CD14-positive monocyte (primary cell): ENCODE data around the gene IFTAP. TPM values are rescaled to one million over a fixed set of nuclear protein-coding genes. Genes with fewer than 3 reads are reported as not detected.

Source experiments
- DNase-seq, 3 donors: peaks; one replicate each; pipeline ENCODE4 v3.0.0-alpha.2; 2011 to 2022
- H2AFZ ChIP-seq: 2 replicates; pipeline ENCODE4 v1.6.0; 2012; ENCODE audit warnings: mild to moderate bottlenecking, low read depth, low read length, inconsistent platforms; ENCODE audit not compliant: insufficient read depth, poor library complexity, severe bottlenecking
- H3K27ac ChIP-seq, 2 donors: 1 replicate in 1 of 2; 2 replicates in 1 of 2; pipeline ENCODE4 v1.5.1; 2012 to 2013; ENCODE audit warnings: low read length in 2 of 2, control low read depth in 1 of 2, inconsistent platforms in 1 of 2, low read depth in 1 of 2, mild to moderate bottlenecking in 1 of 2
- H3K27me3 ChIP-seq, 2 donors: one replicate each; pipeline versions ENCODE4 v1.6.0 to v1.6.1; 2011 to 2013; ENCODE audit warnings: low read length in 2 of 2; ENCODE audit not compliant: control insufficient read depth in 2 of 2, insufficient read depth in 2 of 2
- H3K36me3 ChIP-seq, 2 donors: replicated peaks in 1 of 2; 1 replicate in 1 of 2; 2 replicates in 1 of 2; pipeline versions ENCODE4 v1.5.1 to v1.6.1; 2012 to 2013; ENCODE audit warnings: low read length in 2 of 2, control low read depth in 1 of 2, inconsistent platforms in 1 of 2, mild to moderate bottlenecking in 1 of 2; ENCODE audit not compliant: insufficient read depth in 2 of 2, control insufficient read depth in 1 of 2
- H3K4me1 ChIP-seq, 2 donors: 1 replicate in 1 of 2; 2 replicates in 1 of 2; pipeline versions ENCODE4 v1.5.1 to v1.6.1; 2012 to 2013; ENCODE audit warnings: low read length in 2 of 2, control low read depth in 1 of 2, inconsistent platforms in 1 of 2, mild to moderate bottlenecking in 1 of 2, moderate library complexity in 1 of 2; ENCODE audit not compliant: insufficient read depth in 2 of 2, control insufficient read depth in 1 of 2
- H3K4me2 ChIP-seq: replicated peaks from 2 replicates; pipeline ENCODE3; 2012; ENCODE audit warnings: low read length, moderate library complexity, mild to moderate bottlenecking; ENCODE audit not compliant: poor library complexity, severe bottlenecking; ENCODE audit errors: extremely low read depth
- H3K4me3 ChIP-seq, 3 experiments: fragments of 200-600 bp in 1 of 3; sonication (generic) in 1 of 3; replicated peaks in 1 of 3; 1 replicate in 2 of 3; 2 replicates in 1 of 3; pipeline ENCODE4 v1.5.1; 2011 to 2013; ENCODE audit warnings: low read length in 3 of 3, mild to moderate bottlenecking in 3 of 3, control low read depth in 2 of 3, low read depth in 2 of 3, inconsistent platforms in 1 of 3, moderate library complexity in 1 of 3
- H3K79me2 ChIP-seq: 2 replicates; pipeline ENCODE4 v1.6.0; 2012; ENCODE audit warnings: mild to moderate bottlenecking, control low read depth, inconsistent platforms, low read length, moderate library complexity; ENCODE audit not compliant: insufficient read depth
- H3K9ac ChIP-seq: 2 replicates; pipeline ENCODE4 v1.6.0; 2017; ENCODE audit warnings: low read length, mild to moderate bottlenecking; ENCODE audit not compliant: insufficient read depth, poor library complexity, severe bottlenecking
- H3K9me3 ChIP-seq, 2 donors: replicated peaks in 1 of 2; 1 replicate in 1 of 2; 2 replicates in 1 of 2; pipeline versions ENCODE4 v1.5.1 to v1.6.1; 2012 to 2013; ENCODE audit warnings: low read length in 2 of 2, control low read depth in 1 of 2; ENCODE audit not compliant: control insufficient read depth in 1 of 2, insufficient read depth in 1 of 2
- H4K20me1 ChIP-seq: 2 replicates; pipeline ENCODE4 v1.6.0; 2012; ENCODE audit warnings: mild to moderate bottlenecking, low read length, control low read depth, moderate library complexity; ENCODE audit not compliant: insufficient read depth
- H3K27ac Mint-ChIP-seq, 7 donors: one replicate each; pipeline ENCODE4 v1.8.0; 2020; ENCODE audit warnings: mild to moderate bottlenecking in 7 of 7, mixed read lengths in 7 of 7, moderate library complexity in 6 of 7, inconsistent platforms in 2 of 7
- H3K27me3 Mint-ChIP-seq, 3 donors: one replicate each; pipeline ENCODE4 v1.8.0; 2021 to 2022; ENCODE audit warnings: low read depth in 3 of 3, mild to moderate bottlenecking in 3 of 3, mixed read lengths in 3 of 3, moderate library complexity in 3 of 3, inconsistent platforms in 1 of 3
- H3K36me3 Mint-ChIP-seq, 2 donors: one replicate each; pipeline ENCODE4 v1.8.0; 2020; ENCODE audit warnings: mixed read lengths in 2 of 2, inconsistent platforms in 1 of 2, mild to moderate bottlenecking in 1 of 2
- H3K4me1 Mint-ChIP-seq: one replicate; pipeline ENCODE4 v1.8.0; 2020; ENCODE audit warnings: mild to moderate bottlenecking, mixed read lengths
- H3K4me3 Mint-ChIP-seq, 2 donors: one replicate each; pipeline ENCODE4 v1.8.0; 2020; ENCODE audit warnings: mild to moderate bottlenecking in 2 of 2, mixed read lengths in 2 of 2, moderate library complexity in 1 of 2
- H3K9me3 Mint-ChIP-seq, 7 donors: one replicate each; pipeline ENCODE4 v1.8.0; 2020 to 2022; ENCODE audit warnings: mixed read lengths in 7 of 7, mild to moderate bottlenecking in 6 of 7, moderate library complexity in 6 of 7, inconsistent platforms in 2 of 7
- CTCF ChIP-seq: fragments of 200-600 bp; IDR thresholded peaks from one replicate; pipeline ENCODE4 v1.8.0; 2022; ENCODE audit warnings: antibody characterized with exemption, mild to moderate bottlenecking
- WGBS: methylation state at CpG from one replicate; pipeline ENCODE4 v1.1.5; 2013; ENCODE audit warnings: missing lambda C conversion rate; ENCODE audit not compliant: insufficient coverage; 5-methylcytosine and 5-hydroxymethylcytosine counted together
- intact Hi-C, 2 donors: fragments of 100-400 bp; cut with micrococcal nuclease; formaldehyde crosslinking; loops; one replicate each; pipeline versions ENCODE4 v1.15.0 to v1.15.1; 2023
- polyA plus RNA-seq, 3 donors: library from polyadenylated mRNA; depleted of rRNA in 1 of 3; unstranded in 2 of 3; stranded (reverse) in 1 of 3; fragments of 300-500 nt in 2 of 3; fragments of >200 nt in 1 of 3; fragmentation: Illumina TruSeq in 2 of 3; gene quantifications; 1 replicate in 2 of 3; 2 replicates in 1 of 3; pipeline ENCODE4 v1.2.3, GENCODE V29; 2012 to 2021

IFTAP gene
- polyA plus RNA-seq, 3 donors: 5.0 to 18.7 (median 13.9) TPM

DNA sequence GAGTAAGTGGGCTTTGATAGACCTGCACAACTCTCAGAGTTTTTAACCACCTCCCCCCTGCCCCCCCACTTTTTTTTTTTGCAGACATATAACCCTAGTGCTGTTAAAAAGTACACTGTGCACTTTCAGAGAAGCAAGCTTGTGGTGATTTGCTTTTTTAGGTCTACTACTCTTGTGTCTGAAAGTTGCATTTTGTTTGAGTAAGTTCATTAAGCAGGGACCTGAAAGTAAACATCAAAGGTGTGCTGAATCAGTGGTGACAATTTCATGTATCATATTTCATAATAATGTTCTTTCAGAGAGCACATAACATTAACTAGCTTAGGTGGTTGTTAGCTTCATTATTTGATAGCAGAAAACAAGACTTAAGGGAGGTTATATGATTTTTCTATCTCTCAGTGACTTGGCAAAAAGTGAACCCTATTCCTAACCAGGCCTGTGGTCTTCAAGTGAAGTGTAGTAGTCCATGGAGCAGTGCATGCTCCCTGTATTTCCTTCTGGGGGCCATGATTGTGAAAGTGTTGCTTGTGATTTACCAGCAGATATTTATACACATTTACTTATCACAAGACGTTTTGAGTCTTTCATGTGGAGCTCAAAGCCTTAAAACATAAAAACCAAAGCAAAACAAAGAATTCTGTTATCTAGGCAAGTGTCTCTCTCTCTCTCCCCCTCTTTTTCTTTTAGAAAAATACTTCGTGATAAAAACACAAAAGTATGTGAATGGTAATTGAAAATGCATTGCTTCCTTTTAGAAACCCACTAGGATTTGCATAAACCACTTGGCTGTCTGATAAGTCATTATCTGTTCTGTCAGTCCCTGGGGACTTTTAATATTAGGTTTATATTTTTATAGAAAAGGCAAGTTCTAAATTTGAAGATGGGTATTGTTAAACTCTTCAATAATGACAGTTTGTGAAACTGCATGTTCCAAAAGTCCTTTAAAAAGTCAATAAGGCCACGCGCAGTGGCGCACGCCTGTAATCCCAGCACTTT is 11.2 kb downstream of the IFTAP start:
- no peak for TF ChIP-seq CTCF

GRCh38 chr11:36608491-36609199 is 14.3 kb downstream of the IFTAP start:
- no peak overlapping the region for H3K4me3 Mint-ChIP-seq
- WGBS: 100% methylated on average over 1 of the region's 1 CpG
- H3K4me1 Mint-ChIP-seq: no peaks in the 10 kb centered on the region
- no peak for TF ChIP-seq CTCF
- H3K4me1 ChIP-seq: no peaks in the 10 kb centered on the region
- H3K27ac Mint-ChIP-seq: no peak overlapping the region
- no peak overlapping the region for H3K27ac ChIP-seq
- DNase-seq: no peak
- H3K9ac ChIP-seq: no peak overlapping the region
- H3K9me3 ChIP-seq: no peaks in the 10 kb centered on the region
- no peaks in the 10 kb centered on the region for H3K27me3 ChIP-seq
- no peak overlapping the region for H3K4me2 ChIP-seq
- intact Hi-C loops: no loop called here
- H3K79me2 ChIP-seq: no peaks in the 10 kb centered on the region
- no peak overlapping the region for H3K4me3 ChIP-seq
- H3K9me3 Mint-ChIP-seq: peaks cover 0 to 2% (median 0%) of the 10 kb centered on the region in 7 donors
- no peak overlapping the region for H2AFZ ChIP-seq
- H3K27me3 Mint-ChIP-seq: peaks cover 0 to 1% (median 0%) of the 10 kb centered on the region in 3 donors
- peaks cover 0 to 5% of the 10 kb centered on the region in 2 donors for H3K36me3 Mint-ChIP-seq
- H4K20me1 ChIP-seq: no peaks in the 10 kb centered on the region
- H3K36me3 ChIP-seq: no peaks in the 10 kb centered on the region

More for the DNA sequence above, 11.2 kb downstream of the IFTAP start:
- no peak overlapping the region for H3K27ac Mint-ChIP-seq
- H3K4me2 ChIP-seq: no peak overlapping the region
- no peak overlapping the region for H3K4me3 Mint-ChIP-seq
- H3K9me3 ChIP-seq: no peaks in the 10 kb centered on the region
- H3K27me3 ChIP-seq: no peaks in the 10 kb centered on the region
- H4K20me1 ChIP-seq: no peaks in the 10 kb centered on the region
- H3K4me3 ChIP-seq: no peak overlapping the region
- no peak overlapping the region for H2AFZ ChIP-seq
- DNase-seq: no peak
- H3K9ac ChIP-seq: no peak overlapping the region
- no peaks in the 10 kb centered on the region for H3K27me3 Mint-ChIP-seq
- no peaks in the 10 kb centered on the region for H3K79me2 ChIP-seq
- H3K27ac ChIP-seq: no peak overlapping the region
- peaks cover 13% of the 10 kb centered on the region for H3K4me1 Mint-ChIP-seq
- peaks cover 0 to 4% of the 10 kb centered on the region in 2 donors for H3K36me3 Mint-ChIP-seq
- intact Hi-C loops: no loop called here
- H3K36me3 ChIP-seq: no peaks in the 10 kb centered on the region
- H3K9me3 Mint-ChIP-seq: no peaks in the 10 kb centered on the region
- H3K4me1 ChIP-seq: peaks cover 13 to 15% of the 10 kb centered on the region in 2 donors
- 100% methylated on average over 4 of the region's 6 CpGs for WGBS
